ENCODE data around the gene MN1. TPM values are rescaled to one million over a fixed set of nuclear protein-coding genes. Genes with fewer than 3 reads are reported as not detected.

MN1 gene
- total RNA-seq, 1 donor from 2014 or later, result 0.07 TPM

- POLR2A ChIA-PET, result no interaction called here
- no peaks in the 10 kb centered on the region for H3K36me3 Mint-ChIP-seq (ENCODE audit: low read depth)
- no peak for TF ChIP-seq CTCF (IDR thresholded peaks at IDR 0.05)
- no peak overlapping the region for H3K27ac Mint-ChIP-seq
- H3K4me1 Mint-ChIP-seq, result peaks cover 8% of the 10 kb centered on the region
- peaks cover 8% of the 10 kb centered on the region for H3K27me3 Mint-ChIP-seq
- CTCF ChIA-PET, result no interaction called here
- H3K4me3 Mint-ChIP-seq, result no peak overlapping the region
- no peaks in the 10 kb centered on the region for H3K9me3 Mint-ChIP-seq
- ATAC-seq (ENCODE audit: low read depth) (no peak), DNase-seq (no peak)
- intact Hi-C loops (cut with micrococcal nuclease), result no loop called here
Observed at GRCh38 chr22:27799015-27799826, 2.3 kb downstream of the MN1 start.

- ChIA-PET CTCF (no interaction called here), POLR2A (no interaction called here)
- intact Hi-C loops (cut with micrococcal nuclease), result no loop called here
- Mint-ChIP-seq H3K4me1 (peaks cover 8% of the 10 kb centered on the region), H3K9me3 (no peaks in the 10 kb centered on the region), H3K4me3 (no peak overlapping the region), H3K36me3 (ENCODE audit: low read depth) (no peaks in the 10 kb centered on the region), H3K27me3 (peaks cover 6% of the 10 kb centered on the region), H3K27ac (no peak overlapping the region)
- TF ChIP-seq CTCF (IDR thresholded peaks at IDR 0.05), result no peak
- no peak for ATAC-seq (ENCODE audit: low read depth)
- DNase-seq, result no peak
Observed at GRCh38 chr22:27798511-27799014, 3.0 kb downstream of the MN1 start.

GRCh38 chr22:27797520-27798391 lies 3.8 kb downstream of the MN1 start:
- ATAC-seq (ENCODE audit: low read depth), result no peak
- no peak for TF ChIP-seq CTCF (IDR thresholded peaks at IDR 0.05)
- no peak for DNase-seq
- H3K4me3 Mint-ChIP-seq, result no peak overlapping the region
- POLR2A ChIA-PET, result no interaction called here
- peaks cover 8% of the 10 kb centered on the region for H3K4me1 Mint-ChIP-seq
- H3K27me3 Mint-ChIP-seq, result peaks cover 2% of the 10 kb centered on the region
- no peaks in the 10 kb centered on the region for H3K9me3 Mint-ChIP-seq
- intact Hi-C loops (cut with micrococcal nuclease), result no loop called here
- CTCF ChIA-PET, result no interaction called here
- no peak overlapping the region for H3K27ac Mint-ChIP-seq
- H3K36me3 Mint-ChIP-seq (ENCODE audit: low read depth), result no peaks in the 10 kb centered on the region

GRCh38 chr22:27796829-27797519 lies 4.6 kb downstream of the MN1 start:
- Mint-ChIP-seq H3K4me1 (peaks cover 2% of the 10 kb centered on the region), H3K9me3 (no peaks in the 10 kb centered on the region), H3K4me3 (no peak overlapping the region), H3K27ac (no peak overlapping the region), H3K36me3 (ENCODE audit: low read depth) (no peaks in the 10 kb centered on the region), H3K27me3 (no peaks in the 10 kb centered on the region)
- TF ChIP-seq CTCF (IDR thresholded peaks at IDR 0.05), result no peak
- POLR2A ChIA-PET, result no interaction called here
- ATAC-seq (ENCODE audit: low read depth) (no peak), DNase-seq (no peak)
- CTCF ChIA-PET, result no interaction called here
- intact Hi-C loops (cut with micrococcal nuclease), result no loop called here

Data from activated B cell treated with CpG ODN at 0.5 μM for 24 hours (primary cell).